Duodenal mucosa (tissue), 2 donors: ENCODE data around the gene NOTUM.
A peak's percentile ranks its signal among the peaks of the same experiment; 100 is the strongest.

Experiments
- H3K27ac ChIP-seq: one replicate; pipeline ENCODE4 v1.7.0; 2013; ENCODE audit warnings: low read depth, low read length
- H3K27me3 ChIP-seq, 2 donors: one replicate each; pipeline ENCODE4 v1.7.0; 2013; ENCODE audit warnings: low read length in 2 of 2, control low read depth in 1 of 2; ENCODE audit not compliant: insufficient read depth in 2 of 2, control insufficient read depth in 1 of 2
- H3K36me3 ChIP-seq, 2 donors: one replicate each; pipeline ENCODE4 v1.7.0; 2013; ENCODE audit warnings: low read length in 2 of 2, control low read depth in 1 of 2; ENCODE audit not compliant: insufficient read depth in 2 of 2, control insufficient read depth in 1 of 2
- H3K4me1 ChIP-seq, 2 donors: one replicate each; pipeline ENCODE4 v1.7.0; 2013; ENCODE audit warnings: low read length in 2 of 2, control low read depth in 1 of 2; ENCODE audit not compliant: insufficient read depth in 2 of 2, control insufficient read depth in 1 of 2
- H3K4me3 ChIP-seq, 2 donors: one replicate each; pipeline ENCODE4 v1.7.0; 2013; ENCODE audit warnings: low read length in 2 of 2, low read depth in 1 of 2
- H3K9ac ChIP-seq, 2 donors: one replicate each; pipeline ENCODE4 v1.7.0; 2013; ENCODE audit warnings: low read length in 2 of 2, low read depth in 1 of 2
- H3K9me3 ChIP-seq, 2 donors: one replicate each; pipeline ENCODE4 v1.7.0; 2013; ENCODE audit warnings: low read length in 2 of 2, control low read depth in 1 of 2; ENCODE audit not compliant: control insufficient read depth in 1 of 2

The NOTUM gene

DNA sequence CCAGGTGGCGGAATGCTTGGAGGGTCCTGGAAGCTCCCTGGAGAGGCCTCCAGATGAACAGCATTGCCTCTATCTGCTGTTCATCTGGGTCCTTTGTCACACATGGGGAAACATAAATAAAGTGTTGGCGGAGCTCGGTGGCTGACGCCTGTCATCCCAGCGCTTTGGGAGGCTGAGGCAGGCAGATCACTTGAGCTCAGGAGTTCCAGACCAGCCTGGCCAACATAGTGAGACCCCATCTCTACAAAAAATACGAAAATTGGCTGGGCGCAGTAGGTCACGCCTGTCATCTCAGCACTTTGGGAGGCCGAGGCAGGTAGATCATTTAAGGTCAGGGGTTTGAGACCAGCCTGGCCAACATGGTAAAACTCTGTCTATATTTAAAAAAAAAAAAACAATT lies 16.1 kb downstream of the NOTUM start:
- Histone ChIP-seq H3K36me3 (no peaks in the 10 kb centered on the region), H3K27ac (no peak overlapping the region), H3K27me3 (no peaks in the 10 kb centered on the region), H3K4me3 (no peak overlapping the region), H3K4me1 (peaks cover 0 to 18% of the 10 kb centered on the region in 2 donors), H3K9me3 (no peaks in the 10 kb centered on the region), H3K9ac (no peak overlapping the region)

DNA sequence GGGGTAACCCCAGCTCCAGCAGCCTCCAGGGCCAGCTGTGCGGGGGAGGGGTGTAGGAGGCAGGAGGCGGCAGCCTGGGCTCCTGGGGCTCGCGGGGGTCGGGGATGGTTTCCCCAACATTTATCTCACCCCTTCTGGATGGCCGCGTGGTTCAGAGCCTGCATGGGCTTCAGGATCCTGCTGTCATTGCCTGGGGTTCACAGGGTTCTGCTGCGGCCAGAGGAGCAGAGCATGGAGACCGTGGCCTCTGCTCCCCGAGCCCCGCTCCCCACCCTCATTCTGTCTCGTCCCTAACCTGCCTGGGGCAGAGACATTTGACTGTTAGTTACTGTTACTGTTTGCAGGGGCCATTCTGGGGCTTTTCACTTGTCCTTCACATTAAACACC lies 18.8 kb downstream of the NOTUM start:
- no peak overlapping the region for H3K9ac ChIP-seq
- no peak overlapping the region for H3K27ac ChIP-seq
- peaks cover 0 to 18% of the 10 kb centered on the region in 2 donors for H3K4me1 ChIP-seq
- H3K27me3 ChIP-seq: no peaks in the 10 kb centered on the region
- no peaks in the 10 kb centered on the region for H3K36me3 ChIP-seq
- H3K4me3 ChIP-seq: peak overlapping the region in 1 of 2 donors; percentile 59
- no peaks in the 10 kb centered on the region for H3K9me3 ChIP-seq

DNA sequence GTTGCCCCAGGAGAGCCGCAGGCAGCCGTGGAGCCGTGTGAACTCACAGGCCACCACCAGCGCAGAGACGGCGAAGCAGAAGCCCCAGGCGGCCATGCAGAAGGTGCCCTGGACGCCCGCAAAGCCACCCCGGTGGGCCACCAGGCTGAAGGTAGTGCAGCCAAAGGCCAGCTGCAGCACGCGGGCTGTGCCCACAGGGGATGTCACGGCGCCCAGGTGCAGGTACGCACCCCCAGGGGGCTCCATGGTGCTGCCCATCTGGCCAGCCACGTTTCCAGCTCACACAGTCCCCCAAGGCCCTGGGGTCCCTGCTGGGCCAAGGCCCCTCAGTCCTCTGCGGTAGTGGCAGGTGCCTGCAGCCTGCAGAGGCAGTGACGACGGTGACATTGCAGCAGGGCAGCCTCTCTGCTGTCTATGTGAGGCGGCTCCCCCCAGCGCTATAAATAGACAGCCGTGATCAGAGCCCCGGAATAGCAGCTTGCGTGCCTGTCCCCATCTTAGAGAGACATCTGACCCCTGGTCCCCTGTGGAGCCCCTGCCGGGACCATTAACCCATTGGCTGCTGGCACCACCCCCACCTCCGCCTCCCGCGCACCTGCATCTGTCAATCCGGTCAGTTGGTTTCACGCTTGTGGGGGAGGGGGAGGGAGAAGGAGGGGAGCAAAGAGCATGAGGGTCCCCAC lies 19.4 kb downstream of the NOTUM start:
- H3K27me3 ChIP-seq: no peaks in the 10 kb centered on the region
- peak overlapping the region in 1 of 2 donors; percentile 59 for H3K4me3 ChIP-seq
- no peak overlapping the region for H3K27ac ChIP-seq
- H3K36me3 ChIP-seq: no peaks in the 10 kb centered on the region
- no peaks in the 10 kb centered on the region for H3K9me3 ChIP-seq
- H3K4me1 ChIP-seq: peaks cover 0 to 21% of the 10 kb centered on the region in 2 donors
- no peak overlapping the region for H3K9ac ChIP-seq

DNA sequence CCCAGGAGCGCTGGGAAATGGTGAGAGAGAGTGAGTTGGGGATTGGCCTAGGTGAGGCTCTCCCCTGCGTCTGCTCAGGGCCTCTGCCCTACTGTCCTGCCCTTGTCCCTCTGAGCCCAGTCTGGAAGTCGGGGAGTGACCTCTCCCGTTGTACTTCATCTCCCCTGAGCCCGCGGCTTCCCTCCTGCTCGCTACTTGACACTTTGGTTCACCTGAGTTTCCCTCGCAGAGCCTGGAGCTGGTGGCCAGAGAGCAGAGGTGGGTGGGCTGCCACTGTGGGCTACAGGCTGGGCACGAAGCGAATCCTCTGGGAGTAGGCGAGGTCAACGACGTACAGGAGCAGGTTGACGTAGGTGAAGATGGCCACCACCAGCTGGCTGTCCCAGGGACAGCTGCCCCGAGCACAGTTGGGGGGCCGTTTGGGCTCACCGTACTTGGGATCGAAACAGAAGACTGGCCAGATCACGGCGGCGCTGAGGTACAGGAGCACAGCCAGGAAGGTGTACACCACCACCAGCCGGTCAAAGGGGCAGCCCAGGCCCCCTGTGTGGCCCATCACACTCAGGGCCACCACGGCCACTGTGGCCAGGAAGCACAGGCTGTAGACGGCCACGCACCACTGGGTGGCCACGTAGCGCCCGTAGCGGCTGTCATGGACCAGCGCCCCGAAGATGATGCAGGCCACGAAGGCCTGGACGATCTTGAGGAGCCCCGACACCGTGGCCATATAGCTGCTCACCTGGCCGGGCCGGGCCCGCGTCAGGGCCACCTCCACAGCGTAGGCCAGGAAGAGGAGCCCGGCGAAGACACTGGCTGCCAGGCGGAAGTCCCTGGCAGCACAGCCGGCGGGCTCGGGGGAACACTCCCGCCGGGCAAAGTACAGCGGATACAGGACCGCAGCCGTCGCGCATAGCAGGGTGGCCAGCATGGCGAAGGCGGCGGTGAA lies 20.2 kb downstream of the NOTUM start:
- Histone ChIP-seq H3K9ac (no peak overlapping the region), H3K36me3 (no peaks in the 10 kb centered on the region), H3K27me3 (no peaks in the 10 kb centered on the region), H3K9me3 (no peaks in the 10 kb centered on the region), H3K4me3 (peak overlapping the region in 1 of 2 donors; percentile 59), H3K27ac (no peak overlapping the region), H3K4me1 (peaks cover 0 to 25% of the 10 kb centered on the region in 2 donors)

DNA sequence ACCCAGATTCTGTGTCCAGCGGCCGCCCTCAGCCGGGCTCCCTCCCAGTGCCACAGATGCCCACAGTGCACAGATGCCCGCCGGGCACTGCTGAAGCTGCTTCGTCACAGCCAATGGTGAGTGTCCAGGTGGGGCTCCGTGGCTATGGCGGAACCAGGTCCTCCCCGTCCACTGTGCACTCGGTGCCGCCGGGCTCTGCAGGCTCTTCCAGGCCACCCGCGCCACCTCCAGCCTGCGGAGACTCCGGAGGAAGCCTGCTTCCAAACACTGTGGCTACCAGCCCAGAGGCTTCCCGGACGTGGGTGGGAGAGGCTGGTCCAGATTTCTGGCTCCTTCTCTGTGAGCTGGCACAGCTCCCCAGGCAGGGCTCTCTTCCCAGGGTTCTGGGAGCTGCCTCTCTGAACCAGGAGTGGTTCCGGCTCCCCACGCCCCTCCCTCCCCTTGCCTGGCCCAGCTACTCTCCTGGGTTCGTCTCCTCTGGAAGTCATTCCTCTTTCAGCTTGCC lies 21.1 kb downstream of the NOTUM start:
- Histone ChIP-seq H3K9ac (no peak overlapping the region), H3K27ac (no peak overlapping the region), H3K27me3 (no peaks in the 10 kb centered on the region), H3K9me3 (no peaks in the 10 kb centered on the region), H3K36me3 (no peaks in the 10 kb centered on the region), H3K4me3 (no peak overlapping the region), H3K4me1 (peaks cover 0 to 25% of the 10 kb centered on the region in 2 donors)

DNA sequence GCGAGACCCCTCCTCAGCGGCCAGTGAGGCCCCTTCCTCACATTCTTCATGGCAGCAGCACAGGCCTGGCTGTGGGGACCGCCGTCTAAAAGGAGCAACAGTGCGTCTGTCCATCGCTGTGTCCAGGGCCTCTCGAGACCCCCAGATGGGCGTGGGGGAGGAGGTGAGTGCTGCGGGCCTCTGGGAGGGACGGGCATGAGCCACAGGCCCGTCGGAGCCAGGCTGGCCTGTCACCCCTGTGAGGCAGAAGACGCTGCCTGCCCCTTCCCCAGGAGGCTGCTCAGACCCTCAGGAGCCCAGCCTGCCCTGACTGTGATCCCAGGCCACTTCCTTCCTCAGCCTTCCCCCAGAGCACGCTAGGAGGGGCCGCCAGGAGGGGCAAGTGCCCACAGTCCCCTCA lies 21.8 kb downstream of the NOTUM start:
- no peak overlapping the region for H3K9ac ChIP-seq
- H3K4me1 ChIP-seq: peaks cover 0 to 25% of the 10 kb centered on the region in 2 donors
- H3K9me3 ChIP-seq: no peaks in the 10 kb centered on the region
- H3K4me3 ChIP-seq: no peak overlapping the region
- H3K36me3 ChIP-seq: no peaks in the 10 kb centered on the region
- H3K27ac ChIP-seq: no peak overlapping the region
- no peaks in the 10 kb centered on the region for H3K27me3 ChIP-seq

DNA sequence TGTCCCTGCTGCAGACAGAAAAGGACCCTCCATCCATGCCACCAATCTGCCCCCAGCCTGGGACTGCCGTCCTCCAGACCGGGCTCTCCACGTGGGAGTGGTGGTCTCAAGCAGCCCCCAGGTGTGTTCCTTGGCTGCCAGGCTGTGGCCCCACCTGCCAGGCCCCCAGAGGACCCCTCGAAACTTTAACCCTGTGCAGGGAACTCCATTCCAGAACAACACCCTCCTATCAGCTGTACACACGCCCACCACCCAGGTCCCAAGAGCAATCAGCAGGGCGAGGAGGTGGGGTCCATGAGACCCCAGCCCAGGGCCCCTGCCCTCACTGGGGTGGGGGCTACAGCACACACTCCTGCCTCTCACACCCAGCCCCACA lies 25.3 kb downstream of the NOTUM start:
- H3K9ac ChIP-seq: no peak overlapping the region
- H3K4me3 ChIP-seq: no peak overlapping the region

DNA sequence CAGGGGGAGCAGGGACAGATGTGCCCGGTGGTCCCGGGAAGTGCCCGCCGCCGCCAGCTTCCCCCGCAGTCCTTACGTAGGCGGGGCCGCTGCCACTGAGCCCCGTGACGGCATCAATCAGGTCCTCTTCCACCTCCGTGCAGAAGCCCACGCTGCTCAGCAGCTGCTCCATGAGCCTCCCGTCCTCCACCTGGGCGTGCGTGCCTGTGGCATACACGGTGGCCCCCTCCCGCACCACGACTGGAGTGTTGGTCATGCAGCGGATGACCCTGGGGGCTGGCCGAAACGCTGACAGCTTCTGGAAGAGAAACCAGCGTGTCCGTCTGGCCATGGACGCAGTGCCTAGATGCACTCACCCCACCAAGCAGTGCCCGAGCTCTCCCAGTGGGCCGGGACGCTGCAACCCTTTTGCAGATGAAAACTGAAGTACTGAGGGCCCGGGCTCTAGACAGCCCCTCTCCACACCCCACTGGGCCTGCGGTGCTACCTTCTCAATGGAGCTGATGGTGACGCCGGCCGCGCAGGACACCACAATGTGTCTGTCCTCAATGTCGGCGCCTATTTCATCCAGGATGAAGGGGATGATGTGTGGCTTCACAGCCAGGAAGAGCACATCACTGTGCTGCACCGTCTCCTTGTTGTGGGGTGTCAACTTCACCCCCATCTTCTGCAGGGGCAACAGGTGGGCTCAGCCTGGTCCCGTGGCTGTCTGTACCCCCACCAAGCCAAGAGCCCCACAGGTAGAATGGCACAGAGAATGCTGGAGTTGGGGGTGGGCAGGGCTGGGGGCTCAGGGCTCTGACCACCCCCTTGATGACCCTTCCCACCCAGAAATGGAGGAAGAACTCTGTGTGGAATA lies 25.9 kb downstream of the NOTUM start:
- no peak overlapping the region for H3K9ac ChIP-seq
- H3K27ac ChIP-seq: no peak overlapping the region
- H3K36me3 ChIP-seq: no peaks in the 10 kb centered on the region
- H3K9me3 ChIP-seq: no peaks in the 10 kb centered on the region
- H3K4me1 ChIP-seq: peaks cover 7 to 18% of the 10 kb centered on the region in 2 donors
- H3K4me3 ChIP-seq: no peak overlapping the region
- H3K27me3 ChIP-seq: no peaks in the 10 kb centered on the region

More for the DNA sequence above, 25.3 kb downstream of the NOTUM start:
- Histone ChIP-seq H3K27ac (no peak overlapping the region), H3K4me1 (peaks cover 7 to 19% of the 10 kb centered on the region in 2 donors), H3K9me3 (no peaks in the 10 kb centered on the region), H3K36me3 (no peaks in the 10 kb centered on the region), H3K27me3 (no peaks in the 10 kb centered on the region)

DNA sequence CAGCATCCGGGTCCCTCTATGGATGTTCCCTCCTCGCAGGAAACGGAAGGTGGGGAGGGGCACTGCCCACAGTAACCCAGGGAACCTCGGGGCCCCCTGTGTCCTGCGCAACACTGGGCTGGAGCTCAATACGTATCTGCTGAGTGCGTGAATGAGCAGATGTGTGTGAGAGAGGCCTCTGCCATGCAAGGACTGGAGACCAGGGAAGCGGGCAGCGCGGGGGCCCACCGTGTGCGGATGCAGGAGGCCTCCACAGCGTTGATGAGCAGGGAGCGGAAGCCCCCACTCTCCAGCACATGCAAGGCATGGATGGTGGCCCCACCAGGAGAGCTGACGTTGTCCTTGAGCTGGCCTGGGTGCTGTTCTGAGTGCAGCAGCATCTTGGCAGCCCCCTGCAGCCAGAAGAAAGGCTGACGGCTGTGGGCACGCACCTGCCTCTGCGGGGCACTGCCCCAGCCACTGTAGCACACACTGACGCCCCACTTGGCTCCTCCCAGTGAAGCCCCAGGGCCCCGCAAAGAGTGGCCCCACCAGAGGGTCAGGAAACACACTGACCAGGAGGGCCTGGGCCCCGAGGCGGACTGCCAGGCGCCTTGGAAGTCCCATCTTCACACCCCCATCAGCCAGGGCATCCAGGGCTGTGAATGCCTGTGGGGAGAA lies 26.8 kb downstream of the NOTUM start:
- H3K4me1 ChIP-seq: peaks cover 7 to 20% of the 10 kb centered on the region in 2 donors
- no peak overlapping the region for H3K4me3 ChIP-seq
- H3K9me3 ChIP-seq: no peaks in the 10 kb centered on the region
- H3K36me3 ChIP-seq: no peaks in the 10 kb centered on the region
- H3K27me3 ChIP-seq: peaks cover 1 to 2% of the 10 kb centered on the region in 2 donors
- no peak overlapping the region for H3K27ac ChIP-seq
- H3K9ac ChIP-seq: no peak overlapping the region
